MV-4-11 (cell line): Measurements from ENCODE around the gene SEMA6B.
A peak's percentile ranks its signal among the peaks of the same experiment; 100 is the strongest.
"Not testable (repeated sequence)": the region's sequence is repeated elsewhere in the genome, so short reads cannot be mapped to it uniquely, and the experiment has no call there.

Experiments used
- DNase-seq: peaks from one replicate; lab custom pipeline; 2025; lab: John Stamatoyannopoulos, UW

The SEMA6B gene, protein sequence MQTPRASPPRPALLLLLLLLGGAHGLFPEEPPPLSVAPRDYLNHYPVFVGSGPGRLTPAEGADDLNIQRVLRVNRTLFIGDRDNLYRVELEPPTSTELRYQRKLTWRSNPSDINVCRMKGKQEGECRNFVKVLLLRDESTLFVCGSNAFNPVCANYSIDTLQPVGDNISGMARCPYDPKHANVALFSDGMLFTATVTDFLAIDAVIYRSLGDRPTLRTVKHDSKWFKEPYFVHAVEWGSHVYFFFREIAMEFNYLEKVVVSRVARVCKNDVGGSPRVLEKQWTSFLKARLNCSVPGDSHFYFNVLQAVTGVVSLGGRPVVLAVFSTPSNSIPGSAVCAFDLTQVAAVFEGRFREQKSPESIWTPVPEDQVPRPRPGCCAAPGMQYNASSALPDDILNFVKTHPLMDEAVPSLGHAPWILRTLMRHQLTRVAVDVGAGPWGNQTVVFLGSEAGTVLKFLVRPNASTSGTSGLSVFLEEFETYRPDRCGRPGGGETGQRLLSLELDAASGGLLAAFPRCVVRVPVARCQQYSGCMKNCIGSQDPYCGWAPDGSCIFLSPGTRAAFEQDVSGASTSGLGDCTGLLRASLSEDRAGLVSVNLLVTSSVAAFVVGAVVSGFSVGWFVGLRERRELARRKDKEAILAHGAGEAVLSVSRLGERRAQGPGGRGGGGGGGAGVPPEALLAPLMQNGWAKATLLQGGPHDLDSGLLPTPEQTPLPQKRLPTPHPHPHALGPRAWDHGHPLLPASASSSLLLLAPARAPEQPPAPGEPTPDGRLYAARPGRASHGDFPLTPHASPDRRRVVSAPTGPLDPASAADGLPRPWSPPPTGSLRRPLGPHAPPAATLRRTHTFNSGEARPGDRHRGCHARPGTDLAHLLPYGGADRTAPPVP

DNA sequence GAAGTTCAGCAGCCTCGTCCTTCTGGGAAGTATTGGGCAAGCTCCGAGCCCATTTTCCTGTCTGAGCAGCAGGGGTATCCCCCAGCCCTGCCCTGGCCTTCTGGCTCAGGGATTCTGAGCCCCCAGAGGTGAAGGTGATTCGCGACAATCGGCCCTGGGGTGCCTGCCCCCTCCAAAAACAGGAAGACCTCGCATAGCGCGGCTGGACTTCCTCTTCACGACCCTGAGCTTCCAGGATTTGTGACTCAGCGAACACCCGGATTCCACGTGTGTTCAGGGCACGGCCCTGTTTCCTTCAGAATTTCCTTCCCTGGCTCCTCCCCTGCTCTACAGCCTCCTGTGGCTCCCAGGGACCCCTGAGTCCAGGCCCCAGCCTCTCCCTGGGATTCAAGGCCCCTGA is at the start of gene SEMA6B:
Gene SEMA6B (minus strand): TSS at position 116 of the 400 bp plus-strand sequence. CDS start 1,227 bp downstream, outside the sequence.
- DNase-seq = peak; percentile 68

DNA sequence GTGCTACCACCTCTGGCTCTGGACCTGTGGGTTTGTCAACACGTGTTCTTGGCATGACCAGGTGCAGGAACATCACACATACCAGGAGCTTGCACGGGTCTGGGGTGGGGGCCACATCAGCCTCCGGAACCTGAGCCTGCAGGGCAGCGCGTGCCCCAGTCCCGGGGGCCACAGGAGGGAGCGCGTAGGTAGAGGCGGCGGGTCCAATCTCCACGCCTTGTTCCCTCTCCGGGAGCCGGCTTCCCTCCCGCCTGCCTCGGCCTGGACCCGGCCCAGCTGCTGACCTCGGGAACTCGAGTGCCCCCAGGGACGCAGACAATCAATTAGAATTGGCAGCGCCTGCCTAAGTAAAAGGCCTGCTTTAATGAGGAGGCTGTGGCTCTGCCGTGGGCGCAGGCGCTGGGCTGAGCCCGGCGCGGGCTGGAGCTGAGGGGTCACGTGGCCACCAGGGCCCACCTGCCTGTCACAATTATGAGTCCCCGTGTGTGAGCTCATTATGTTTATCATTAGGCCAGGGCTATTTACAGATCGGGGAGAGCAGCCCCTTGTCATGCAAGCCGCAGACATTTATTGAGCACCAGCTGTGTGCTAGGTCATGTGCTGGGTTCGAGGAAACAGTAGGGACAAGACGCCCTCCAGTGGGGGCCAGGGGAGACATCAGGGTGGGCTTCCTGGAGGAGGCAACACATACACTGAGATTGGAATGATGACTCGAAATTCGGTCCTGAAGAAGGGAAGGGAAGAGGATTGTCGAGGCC is 47.6 kb upstream of the SEMA6B start:
- DNase-seq = no peak

DNA sequence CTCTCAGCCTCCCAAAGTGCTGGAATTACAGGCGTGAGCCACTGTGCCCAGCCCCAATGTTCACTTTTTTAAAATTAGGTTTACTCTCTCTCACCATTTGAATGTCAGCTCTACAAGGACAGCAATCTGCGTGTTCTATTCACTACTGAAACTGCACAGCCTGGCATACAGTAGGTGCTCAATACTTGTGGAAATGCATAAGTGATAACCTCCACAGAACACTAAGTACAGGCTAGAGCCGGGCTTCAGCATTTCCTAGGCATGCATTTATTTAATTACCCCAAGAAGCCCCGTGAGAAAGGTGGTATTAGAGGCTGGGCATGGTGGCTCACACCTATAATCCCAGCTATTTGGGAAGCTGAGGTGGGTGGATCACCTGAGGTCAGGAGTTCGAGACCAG is 46.7 kb upstream of the SEMA6B start:
- no peak for DNase-seq

DNA sequence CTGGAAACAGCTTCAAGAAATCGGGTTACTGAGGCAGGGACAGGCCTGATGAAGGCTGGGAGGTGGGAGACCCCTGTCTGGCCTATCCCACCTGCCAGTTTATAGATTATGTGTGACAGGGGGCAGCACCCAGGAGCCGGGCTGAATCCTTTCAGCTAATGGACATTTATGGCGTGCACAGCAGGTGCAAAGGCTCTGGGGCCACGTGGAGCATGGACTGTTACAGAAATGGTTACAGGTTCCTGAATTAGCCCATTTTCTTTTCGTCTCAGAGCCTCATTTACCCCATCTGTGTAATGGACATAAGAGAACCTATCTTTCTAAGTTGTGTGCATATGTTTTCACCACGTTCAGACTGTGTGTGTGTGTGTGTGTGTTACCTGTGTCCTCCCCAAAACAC is 45.4 kb upstream of the SEMA6B start:
- no peak for DNase-seq

DNA sequence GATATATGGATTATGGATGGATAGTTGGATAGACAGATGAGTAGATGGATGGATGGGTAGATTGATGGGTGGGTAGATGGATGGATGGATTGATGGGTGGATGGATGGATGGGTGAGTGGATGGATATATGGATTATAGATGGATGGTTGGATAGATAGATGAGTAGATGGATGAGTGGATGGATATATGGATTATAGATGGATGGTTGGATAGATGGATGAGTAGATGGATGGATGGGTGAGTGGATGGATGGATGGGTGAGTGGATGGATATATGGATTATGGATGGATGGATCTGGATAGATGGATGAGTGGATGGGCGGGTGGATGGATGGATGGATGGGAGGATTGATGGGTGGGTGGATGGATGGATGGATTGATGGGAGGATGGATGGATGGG is 43.4 kb upstream of the SEMA6B start:
- DNase-seq = no peak

DNA sequence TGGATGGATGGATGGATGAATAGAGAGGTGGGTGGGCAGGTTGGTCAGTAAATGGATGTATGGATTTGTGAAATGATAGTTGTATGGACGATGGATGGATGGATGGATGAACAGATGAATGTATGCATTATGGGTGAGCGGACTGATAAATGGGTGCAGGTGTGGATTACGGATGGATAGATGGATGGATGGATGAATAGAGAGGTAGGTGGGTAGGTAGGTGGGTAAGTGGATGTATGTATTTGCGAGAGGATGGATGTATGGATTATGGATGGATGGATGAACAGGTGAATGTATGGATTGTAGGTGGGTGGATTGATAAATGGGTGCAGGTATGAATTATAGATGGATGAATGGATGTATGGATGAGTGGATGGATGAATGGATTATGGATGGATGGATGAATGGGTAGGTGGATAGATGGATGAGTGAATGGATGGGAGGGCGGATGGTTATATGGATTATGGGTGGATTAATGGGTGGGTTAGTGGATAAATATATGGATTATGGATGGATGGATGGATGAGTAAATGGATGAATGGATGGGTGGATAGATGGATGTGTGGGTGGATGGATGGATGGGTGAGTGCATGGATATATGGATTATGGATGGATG is 42.8 kb upstream of the SEMA6B start:
- DNase-seq = no peak

DNA sequence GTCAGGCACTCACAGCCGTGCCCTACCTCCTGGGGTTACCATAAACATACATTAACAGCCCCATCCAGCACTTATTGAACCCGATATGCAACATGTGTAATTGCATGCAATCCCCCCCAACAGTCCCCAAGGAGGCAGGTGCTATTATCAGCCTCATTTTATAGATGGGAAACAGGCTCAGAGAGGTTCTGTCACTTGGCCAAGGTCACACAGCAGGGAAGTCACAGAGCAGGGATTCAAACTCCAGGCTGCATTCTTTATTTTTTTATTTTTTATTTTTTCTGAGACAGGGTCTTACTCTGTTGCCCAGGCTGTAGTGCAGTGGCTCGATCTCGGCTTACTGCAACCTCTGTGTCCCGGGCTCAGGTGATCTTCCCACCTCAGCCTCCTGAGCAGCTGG is 41.4 kb upstream of the SEMA6B start:
- no peak for DNase-seq

DNA sequence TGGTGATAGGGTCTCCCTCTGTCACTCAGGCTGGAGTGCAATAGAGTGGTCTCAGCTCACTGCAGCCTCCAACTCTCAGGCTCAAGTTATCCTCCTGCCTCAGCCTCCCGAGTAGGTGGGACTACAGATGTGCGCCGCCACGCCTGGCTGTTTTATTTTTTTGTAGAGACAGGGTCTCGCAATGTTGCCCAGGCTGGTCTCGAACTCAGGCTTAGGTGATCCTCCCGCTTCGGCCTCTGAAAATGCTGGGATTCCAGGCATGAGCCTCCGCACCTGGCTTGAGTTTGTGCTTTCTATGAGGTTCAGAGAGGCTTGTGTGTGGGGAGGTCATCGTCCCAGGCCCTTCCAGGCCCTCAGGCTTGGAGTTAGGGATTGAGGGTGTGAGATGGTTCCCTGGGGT is 40.6 kb upstream of the SEMA6B start:
- no peak for DNase-seq

DNA sequence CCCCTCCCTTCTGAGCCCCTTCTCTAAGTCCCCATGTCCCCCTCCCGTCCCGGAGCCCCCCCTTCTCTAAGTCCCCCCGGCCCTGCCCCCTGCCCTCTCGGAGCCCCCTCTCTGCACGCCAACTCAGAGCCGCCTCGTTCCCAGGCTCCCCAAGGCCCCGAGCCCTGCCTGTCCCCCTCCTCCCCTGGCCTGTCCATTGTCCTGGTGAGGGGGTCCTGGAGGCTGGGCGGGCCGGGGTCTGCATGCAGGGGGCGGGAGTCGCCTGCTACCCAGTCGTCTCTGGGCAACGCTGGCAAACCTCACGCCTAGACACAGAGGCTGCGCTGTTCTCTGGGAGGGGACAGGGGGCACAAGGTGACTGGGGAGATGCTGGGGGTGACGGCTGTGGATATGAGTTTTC is 39.2 kb upstream of the SEMA6B start:
- no peak for DNase-seq

DNA sequence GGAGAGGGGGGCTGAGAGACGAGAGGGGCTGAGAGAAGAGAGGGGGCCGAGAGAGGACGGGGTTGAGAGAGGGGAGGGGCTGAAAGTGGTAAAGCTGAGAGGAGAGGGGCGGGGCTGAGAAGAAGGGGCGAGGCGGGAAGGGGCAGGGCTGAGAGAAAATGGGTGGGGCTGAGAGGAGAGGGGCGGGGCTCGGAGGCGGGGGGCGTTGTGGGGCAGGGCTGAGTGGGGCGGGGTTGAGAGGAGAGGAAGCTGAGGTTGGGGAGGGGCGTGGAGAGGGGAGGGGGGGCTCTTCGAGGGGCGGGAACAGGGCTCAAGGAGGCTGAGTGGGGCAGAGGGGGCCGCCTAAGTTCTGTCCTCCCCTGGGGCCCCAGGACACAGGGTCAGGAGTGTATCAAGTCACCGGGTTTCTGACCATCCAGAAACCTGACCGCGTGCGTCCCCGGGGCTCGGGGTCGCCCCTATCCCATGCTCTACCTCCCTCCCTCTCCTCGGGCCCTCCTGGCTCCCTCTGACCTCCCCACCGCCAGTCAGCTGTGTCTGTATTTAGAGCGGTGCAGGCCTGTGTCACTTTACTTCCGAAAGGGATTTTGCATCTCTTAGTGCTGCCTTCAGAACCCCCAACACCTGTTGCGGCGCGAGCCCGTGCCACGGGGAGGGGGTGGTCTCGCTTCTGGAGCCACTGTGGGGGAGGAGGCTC is 38.6 kb upstream of the SEMA6B start:
- DNase-seq = peak; percentile 48

DNA sequence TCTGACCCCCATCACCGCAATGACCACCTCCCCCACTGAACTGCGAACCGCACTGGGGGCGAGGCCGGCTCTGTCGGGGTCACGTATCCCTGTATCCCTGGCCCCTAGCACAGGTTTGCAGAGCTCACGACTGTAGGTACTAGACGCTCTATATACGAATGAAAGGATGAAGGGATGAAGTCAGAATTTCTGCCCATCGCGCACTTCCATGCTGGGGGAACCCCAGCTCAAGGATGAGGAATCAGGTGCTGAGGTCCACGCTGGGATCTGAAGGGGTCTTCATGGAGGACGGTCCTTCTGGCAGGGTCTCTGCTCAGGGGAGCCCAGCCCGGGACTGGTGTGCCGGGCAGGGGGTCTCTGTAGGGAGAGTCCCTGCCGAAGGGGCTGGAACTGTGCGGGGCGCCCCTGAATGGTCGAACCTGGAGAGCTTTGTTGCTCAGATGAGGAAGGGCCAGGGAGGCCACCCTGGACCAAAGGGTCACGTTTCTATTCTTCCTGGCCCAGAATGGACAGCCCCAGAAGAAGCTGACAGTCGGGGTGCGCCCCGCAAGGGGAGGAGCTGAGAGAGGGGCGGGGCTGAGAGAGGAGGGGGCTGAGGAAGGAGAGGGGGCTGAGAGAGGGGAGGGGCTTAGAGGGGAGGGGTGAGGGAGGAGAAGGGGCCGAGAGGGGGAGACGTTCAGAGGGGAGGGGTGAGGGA is 37.9 kb upstream of the SEMA6B start:
- no peak for DNase-seq

DNA sequence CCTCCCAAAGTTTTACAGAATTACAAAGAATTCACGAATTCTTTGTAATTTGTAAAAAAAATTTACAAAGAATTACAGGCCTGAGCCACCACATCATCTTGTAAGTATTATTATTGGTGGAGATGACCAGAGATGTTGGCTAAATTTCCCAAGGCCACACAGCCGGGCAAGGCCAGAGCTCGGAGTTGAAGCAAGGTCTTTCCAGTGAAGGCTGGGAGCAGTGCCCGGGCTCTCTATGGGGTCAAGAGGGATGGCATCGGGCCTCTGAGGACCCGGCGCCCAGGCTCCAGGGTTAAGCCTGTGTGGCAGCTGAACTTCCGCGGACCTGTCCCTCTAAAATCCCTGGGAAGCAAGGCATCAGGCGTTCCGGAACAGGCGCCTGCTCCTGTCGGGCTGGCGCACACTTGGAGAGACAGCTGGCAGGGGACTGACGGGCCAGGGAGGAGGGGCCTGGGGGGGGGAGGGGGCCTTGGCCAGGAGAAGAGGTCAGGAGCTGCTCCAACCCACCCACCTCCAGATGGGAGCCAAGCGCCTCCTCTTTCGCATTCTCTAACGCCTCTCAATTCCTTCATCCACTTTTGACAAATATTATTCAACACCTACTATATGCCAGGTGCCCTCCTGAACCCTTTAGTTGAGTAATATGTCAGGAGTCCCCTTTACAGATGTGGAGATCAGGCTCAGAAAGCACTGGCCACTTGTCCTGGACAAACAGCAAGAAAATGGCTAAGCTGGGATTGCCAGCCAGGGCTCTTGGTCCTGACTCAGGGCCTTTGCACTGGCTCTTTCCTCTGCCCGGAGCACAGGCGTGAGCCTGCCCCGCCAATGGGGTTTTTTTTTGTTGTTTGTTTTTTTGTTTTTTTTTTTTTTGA is 36.8 kb upstream of the SEMA6B start:
- DNase-seq = no peak

DNA sequence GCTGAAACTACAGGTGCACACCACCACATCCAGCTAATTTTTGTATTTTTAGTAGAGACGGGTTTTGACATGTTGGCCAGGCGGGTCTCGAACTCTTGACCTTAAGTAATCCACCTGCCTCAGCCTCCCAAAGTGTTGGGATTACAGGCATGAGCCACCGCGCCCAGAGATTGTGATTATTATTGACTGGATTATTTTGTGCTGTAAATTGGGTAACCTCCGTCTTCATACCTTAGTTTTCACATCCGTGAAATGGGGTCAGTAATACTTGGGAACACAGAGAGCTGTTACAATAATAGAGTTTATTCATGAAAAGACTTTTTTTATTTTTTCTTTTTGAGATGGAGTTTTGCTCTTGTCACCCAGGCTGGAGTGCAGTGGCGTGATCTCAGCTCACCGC is 35.7 kb upstream of the SEMA6B start:
- DNase-seq = not testable (repeated sequence)

DNA sequence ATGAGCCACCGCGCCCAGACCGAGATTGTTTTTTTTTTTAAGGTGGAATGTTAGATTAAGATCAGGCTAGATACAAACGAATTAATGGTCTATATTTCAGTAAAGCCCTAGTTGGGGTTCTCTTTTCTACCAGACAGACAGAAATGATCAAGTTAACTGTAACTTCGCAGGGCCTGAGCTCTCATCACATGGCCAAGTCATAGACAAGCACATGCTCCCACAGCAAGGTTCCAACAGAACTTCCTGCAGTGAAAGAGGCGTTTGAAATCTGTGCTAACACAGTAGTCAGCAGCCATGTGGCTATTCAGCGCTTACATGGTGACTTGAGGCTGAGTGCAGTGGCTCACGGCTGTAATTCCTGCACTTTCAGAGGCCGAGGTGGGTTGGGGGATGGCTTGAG is 34.7 kb upstream of the SEMA6B start:
- DNase-seq = peak; percentile 16

DNA sequence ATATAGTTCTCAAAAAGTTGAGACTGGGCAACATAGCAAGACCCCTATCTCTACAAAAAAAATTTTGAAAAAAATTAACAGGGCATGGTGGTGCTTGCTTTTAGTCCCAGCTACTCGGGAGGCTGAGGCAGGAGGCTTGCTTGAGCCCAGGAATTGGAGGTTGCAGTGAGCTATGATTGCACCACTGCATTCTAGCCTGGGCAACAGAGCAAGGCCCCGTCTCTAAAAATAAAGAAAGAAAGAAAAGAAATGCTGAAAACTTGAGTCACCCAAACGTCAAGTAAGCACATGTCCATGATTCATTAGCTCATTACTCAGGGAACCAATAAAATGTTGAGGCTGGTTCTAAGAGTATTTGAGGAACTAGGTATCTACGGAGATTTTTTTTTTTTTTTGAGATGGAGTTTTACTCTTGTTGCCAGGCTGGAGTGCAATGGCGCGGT is 33.9 kb upstream of the SEMA6B start:
- DNase-seq = peak; percentile 98

DNA sequence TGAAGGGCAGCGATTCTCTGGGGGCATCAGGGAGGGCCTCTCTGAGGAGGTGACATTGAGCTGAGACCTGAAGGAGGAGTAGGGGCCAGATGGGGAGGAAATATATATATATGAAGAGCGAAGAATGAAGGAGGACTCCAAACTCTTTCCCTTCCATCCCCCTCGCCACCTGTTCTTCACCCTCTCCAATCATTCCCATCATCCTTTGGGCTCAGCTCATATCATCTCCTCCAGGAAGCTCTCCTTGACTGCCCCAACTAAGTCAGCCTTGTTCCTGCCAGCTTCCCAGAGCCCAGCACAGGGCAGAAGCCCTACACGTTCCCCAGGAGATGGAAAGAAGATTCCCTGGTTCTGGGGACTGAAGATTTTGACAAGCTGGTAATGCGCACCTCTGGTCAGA is 33.0 kb upstream of the SEMA6B start:
- DNase-seq = no peak

DNA sequence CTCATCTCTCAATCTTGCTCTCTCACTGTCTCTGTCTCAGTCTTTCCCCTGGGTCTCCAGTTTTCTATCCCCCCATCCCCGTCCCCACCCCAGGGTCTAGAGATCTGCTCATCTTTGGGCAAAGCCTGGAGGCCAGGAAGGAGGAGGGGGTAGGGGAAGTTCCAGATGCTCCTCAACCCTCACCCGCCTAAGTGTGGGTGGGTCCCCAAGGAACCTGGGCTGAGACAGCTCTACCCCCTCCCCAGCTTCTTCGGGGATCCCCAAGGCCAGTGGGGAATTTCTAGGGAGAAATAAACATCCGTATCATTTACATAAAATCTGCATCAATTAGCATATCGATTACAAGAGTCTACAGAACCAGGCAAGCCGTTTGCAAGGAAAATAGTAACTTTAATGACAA is 31.8 kb upstream of the SEMA6B start:
- no peak for DNase-seq

DNA sequence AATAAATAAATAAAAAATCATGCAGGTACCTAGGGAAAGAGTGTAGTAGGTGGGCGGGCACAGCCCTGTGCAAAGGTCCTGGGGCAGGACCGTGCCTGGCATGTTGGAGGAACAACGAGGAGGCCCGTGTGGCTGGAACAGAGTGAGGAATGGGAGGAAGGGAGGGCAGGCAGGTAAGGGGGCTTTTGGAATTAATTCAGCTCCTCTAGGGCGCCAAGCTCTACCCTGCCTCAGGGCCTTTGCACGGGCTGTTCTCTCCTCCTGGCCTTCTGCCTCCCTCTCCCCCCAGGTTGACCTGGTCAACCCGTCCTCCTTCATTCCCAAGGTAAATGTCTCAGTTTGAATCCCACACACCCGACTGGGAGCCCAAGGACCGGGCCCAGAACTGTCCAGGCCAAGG is 31.1 kb upstream of the SEMA6B start:
- DNase-seq = no peak

DNA sequence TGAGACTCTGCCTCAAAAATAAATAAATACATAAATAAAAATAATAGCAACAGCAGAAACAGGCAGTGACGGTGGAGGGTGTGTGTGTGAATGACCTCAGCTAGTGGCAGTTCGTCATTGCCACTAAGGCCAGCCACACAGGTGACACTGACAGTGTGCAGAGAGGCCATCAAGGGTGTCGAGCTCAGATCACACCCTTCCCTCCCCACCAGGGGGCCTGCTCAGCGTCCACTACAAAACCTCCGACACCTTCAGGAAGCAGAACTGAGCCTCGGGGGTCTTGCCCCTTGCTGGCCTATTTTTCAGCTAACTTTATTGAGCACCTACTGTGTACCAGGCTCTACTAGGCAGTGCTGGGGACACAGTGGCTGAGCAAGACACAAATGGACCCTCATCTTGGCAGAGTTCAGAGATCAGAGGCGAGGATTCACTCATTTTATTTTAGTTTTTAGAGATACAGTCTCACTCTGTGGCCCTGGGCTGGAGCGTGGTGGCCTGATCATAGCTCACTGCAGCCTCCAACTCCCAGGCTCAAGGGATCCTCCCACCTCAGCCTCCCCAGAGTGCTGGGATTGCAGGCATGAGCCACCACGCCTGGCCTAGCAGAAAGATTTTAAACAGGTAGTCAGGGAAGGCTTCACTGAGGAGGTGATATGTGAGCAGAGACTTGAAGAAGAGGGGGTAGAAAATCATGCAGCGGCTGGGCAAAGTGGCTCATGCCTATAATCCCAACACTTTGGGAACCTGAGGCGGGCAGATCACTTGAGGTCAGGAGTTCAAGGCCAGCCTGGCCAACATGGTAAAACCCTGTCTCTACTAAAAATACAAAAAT is 30.3 kb upstream of the SEMA6B start:
- DNase-seq = peak; percentile 34
